WTC11 (cell line): ENCODE measurements around the gene MCRS1. TPM values are rescaled to one million over a fixed set of nuclear protein-coding genes. Genes with fewer than 3 reads are reported as not detected.

Source experiments
- ATAC-seq: fragments of 200-7000 bp; cut with Tn5 transposase; 2 replicates; pipeline ENCODE4 v1.10.0; 2021; ENCODE audit warnings: mild to moderate bottlenecking, moderate library complexity
- CTCF ChIA-PET: fragments of 300-600 bp; sonication (Branson Sonifier 250); formaldehyde crosslinking; loops from one replicate; lab custom pipeline; 2021; ENCODE audit warnings: antibody characterized with exemption; lab: Charles Lee
- POLR2A ChIA-PET: fragments of 350-600 bp; sonication (Branson Sonifier 250); formaldehyde crosslinking; loops from one replicate; lab custom pipeline; 2021; ENCODE audit warnings: antibody characterized with exemption; lab: Charles Lee
- DNase-seq: peaks from one replicate; pipeline ENCODE4 v3.0.0; 2021; ENCODE audit warnings: low spot score
- H3K27ac Mint-ChIP-seq: 2 replicates; pipeline ENCODE4 v1.8.0; 2021; ENCODE audit warnings: mixed read lengths
- H3K27me3 Mint-ChIP-seq: 2 replicates; pipeline ENCODE4 v1.8.0; 2021; ENCODE audit warnings: low read depth, mild to moderate bottlenecking, moderate library complexity, mixed read lengths
- H3K36me3 Mint-ChIP-seq: 2 replicates; pipeline ENCODE4 v1.8.0; 2021; ENCODE audit warnings: mixed read lengths
- H3K4me1 Mint-ChIP-seq: 2 replicates; pipeline ENCODE4 v1.8.0; 2022; ENCODE audit warnings: mixed read lengths
- H3K4me3 Mint-ChIP-seq: 2 replicates; pipeline ENCODE4 v1.8.0; 2021; ENCODE audit warnings: mild to moderate bottlenecking, moderate library complexity, mixed read lengths
- H3K9me3 Mint-ChIP-seq: 2 replicates; pipeline ENCODE4 v1.8.0; 2021; ENCODE audit warnings: mixed read lengths
- E2F4 ChIP-seq: sonication (generic); formaldehyde crosslinking; IDR thresholded peaks from 2 replicates; pipeline ENCODE4 v1.8.1; 2022; ENCODE audit warnings: low read depth, mild to moderate bottlenecking, moderate library complexity, missing genetic modification reagents, borderline replicate concordance
- FOXP1 ChIP-seq: sonication (generic); formaldehyde crosslinking; IDR thresholded peaks from 2 replicates; pipeline ENCODE4 v1.8.0; 2022; ENCODE audit warnings: missing genetic modification reagents, mild to moderate bottlenecking, moderate library complexity, borderline replicate concordance
- GABPB1 ChIP-seq: sonication (generic); formaldehyde crosslinking; IDR thresholded peaks from 2 replicates; pipeline ENCODE4 v1.8.1; 2023; ENCODE audit warnings: mild to moderate bottlenecking, missing genetic modification reagents
- GRHL2 ChIP-seq: fragments of 250-450 bp; sonication (Bioruptor Pico); IDR thresholded peaks from 2 replicates; pipeline ENCODE4 v1.8.0; 2022; ENCODE audit warnings: mild to moderate bottlenecking, moderate library complexity; ENCODE audit not compliant: insufficient replicate concordance, severe bottlenecking
- HMGXB4 ChIP-seq: sonication (generic); formaldehyde crosslinking; IDR thresholded peaks from 2 replicates; pipeline ENCODE4 v1.8.1; 2023; ENCODE audit warnings: mild to moderate bottlenecking, moderate library complexity, missing genetic modification reagents
- JAZF1 ChIP-seq: fragments of 250-450 bp; sonication (Bioruptor Pico); IDR thresholded peaks from 2 replicates; pipeline ENCODE4 v1.9.0; 2021; ENCODE audit warnings: moderate library complexity, mild to moderate bottlenecking, inconsistent platforms
- KAT7 ChIP-seq: sonication (generic); formaldehyde crosslinking; IDR thresholded peaks from 2 replicates; pipeline ENCODE4 v1.8.1; 2023; ENCODE audit warnings: missing genetic modification reagents, mild to moderate bottlenecking, borderline replicate concordance
- MXD4 ChIP-seq: fragments of 250-450 bp; sonication (Bioruptor Pico); IDR thresholded peaks from 2 replicates; pipeline ENCODE4 v1.8.0; 2021; ENCODE audit warnings: mild to moderate bottlenecking, moderate library complexity, borderline replicate concordance
- NFATC4 ChIP-seq: fragments of 250-450 bp; sonication (Bioruptor Pico); IDR thresholded peaks from 2 replicates; pipeline ENCODE4 v1.9.0; 2021; ENCODE audit warnings: mild to moderate bottlenecking
- SMAD4 ChIP-seq: sonication (generic); formaldehyde crosslinking; IDR thresholded peaks from 2 replicates; pipeline ENCODE4 v1.8.0; 2022; ENCODE audit warnings: mild to moderate bottlenecking, missing genetic modification reagents
- SOX15 ChIP-seq: fragments of 250-450 bp; sonication (Bioruptor Pico); IDR thresholded peaks from 2 replicates; pipeline ENCODE4 v1.9.0; 2021; ENCODE audit warnings: mild to moderate bottlenecking
- STAT6 ChIP-seq: sonication (generic); formaldehyde crosslinking; conservative IDR thresholded peaks from 2 replicates; pipeline ENCODE4 v1.8.1; 2023; ENCODE audit warnings: mild to moderate bottlenecking, low read depth, missing genetic modification reagents, moderate library complexity
- TEAD1 ChIP-seq: sonication (generic); formaldehyde crosslinking; IDR thresholded peaks from 2 replicates; pipeline ENCODE4 v1.8.0; 2022; ENCODE audit warnings: mild to moderate bottlenecking, missing genetic modification reagents
- ZNF232 ChIP-seq: sonication (generic); formaldehyde crosslinking; IDR thresholded peaks from 2 replicates; pipeline ENCODE4 v1.8.0; 2022; ENCODE audit warnings: mild to moderate bottlenecking, missing genetic modification reagents
- ZNF263 ChIP-seq: sonication (generic); formaldehyde crosslinking; IDR thresholded peaks from 2 replicates; pipeline ENCODE4 v1.8.1; 2022; ENCODE audit warnings: low read depth, mild to moderate bottlenecking, moderate library complexity, missing genetic modification reagents
- ZNF317 ChIP-seq: sonication (generic); formaldehyde crosslinking; IDR thresholded peaks from 2 replicates; pipeline ENCODE4 v1.8.1; 2023; ENCODE audit warnings: low read depth, mild to moderate bottlenecking, moderate library complexity, missing genetic modification reagents, borderline replicate concordance
- total RNA-seq: library from RNA; stranded (reverse); gene quantifications from 3 replicates; pipeline ENCODE4 v1.2.3, GENCODE V29; 2021
- TF ChIP-seq, protein P1 (sequence below): fragments of 250-450 bp; sonication (Bioruptor Pico); IDR thresholded peaks from 2 replicates; pipeline ENCODE4 v2.1.2; 2022; ENCODE audit warnings: mild to moderate bottlenecking, moderate library complexity
- TF ChIP-seq, protein P2 (sequence below): sonication (generic); formaldehyde crosslinking; conservative IDR thresholded peaks from 2 replicates; pipeline ENCODE4 v1.8.1; 2022; ENCODE audit warnings: mild to moderate bottlenecking, missing genetic modification reagents

Gene MCRS1
- total RNA-seq, 1 experiment from 2014 or later = 105 TPM

DNA sequence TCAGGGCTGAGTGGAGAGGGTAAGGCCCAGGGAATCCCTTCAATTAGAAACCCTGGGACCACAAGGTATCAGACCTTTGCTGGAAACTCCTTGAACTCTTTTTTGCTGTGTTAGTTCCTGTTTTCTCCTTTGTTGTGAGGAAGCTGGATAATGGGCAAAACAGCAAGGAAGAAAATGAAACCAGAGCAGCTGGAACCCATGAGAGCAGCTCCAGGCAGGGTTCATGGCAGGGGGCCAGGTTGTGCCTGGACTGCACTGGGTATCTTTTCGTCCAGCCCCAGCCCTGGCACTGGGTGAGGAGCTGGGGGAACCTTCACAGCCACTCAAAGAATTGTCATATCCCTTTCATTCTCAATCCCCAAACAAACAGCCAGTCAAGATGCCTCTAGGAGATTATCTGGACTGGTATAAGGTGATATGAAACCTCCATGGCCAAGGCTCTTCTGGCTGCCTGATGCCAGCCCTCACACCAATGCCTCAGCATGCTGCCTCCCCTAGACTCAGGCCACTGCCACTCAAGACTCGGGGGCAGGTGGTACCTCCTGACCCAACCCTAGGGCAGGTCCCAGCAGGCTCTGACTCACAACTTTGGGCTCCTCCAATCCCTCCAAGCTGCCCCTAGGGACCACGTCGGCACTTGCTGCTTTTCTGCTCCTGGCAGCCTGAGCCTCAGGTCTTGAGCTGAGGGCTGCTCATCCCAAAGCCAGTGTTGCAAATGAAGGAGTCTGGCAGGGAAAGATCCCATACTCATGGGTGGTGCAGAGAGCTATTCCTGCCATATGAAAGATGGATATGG, 21.0 kb upstream of the MCRS1 start:
- POLR2A ChIA-PET = no interaction called here
- no peak overlapping the region for H3K4me3 Mint-ChIP-seq
- DNase-seq = no peak
- ATAC-seq = no peak; the same call in 1 of the 2 replicates
- H3K27ac Mint-ChIP-seq = peak overlapping the region; percentile 41; the same call in 1 of the 2 replicates
- CTCF ChIA-PET = interaction anchor here (1.1 to 1.8 kb wide), 3 partner anchors 8 to 241 kb away, joined by 3 to 8 read pairs (median 4); no protein-coding TSS in a partner anchor
- no peaks in the 10 kb centered on the region for H3K4me1 Mint-ChIP-seq
- TF ChIP-seq FOXP1 (CRISPR knock-in tag) (no peak), JAZF1 (CRISPR knock-in tag) (no peak), KAT7 (CRISPR knock-in tag) (no peak)
- peaks cover 12% of the 10 kb centered on the region for H3K36me3 Mint-ChIP-seq
- no peaks in the 10 kb centered on the region for H3K27me3 Mint-ChIP-seq
- H3K9me3 Mint-ChIP-seq = 0 out of 2 replicates have a peak, but pooled peaks cover 4% of the 10 kb centered on the region

DNA sequence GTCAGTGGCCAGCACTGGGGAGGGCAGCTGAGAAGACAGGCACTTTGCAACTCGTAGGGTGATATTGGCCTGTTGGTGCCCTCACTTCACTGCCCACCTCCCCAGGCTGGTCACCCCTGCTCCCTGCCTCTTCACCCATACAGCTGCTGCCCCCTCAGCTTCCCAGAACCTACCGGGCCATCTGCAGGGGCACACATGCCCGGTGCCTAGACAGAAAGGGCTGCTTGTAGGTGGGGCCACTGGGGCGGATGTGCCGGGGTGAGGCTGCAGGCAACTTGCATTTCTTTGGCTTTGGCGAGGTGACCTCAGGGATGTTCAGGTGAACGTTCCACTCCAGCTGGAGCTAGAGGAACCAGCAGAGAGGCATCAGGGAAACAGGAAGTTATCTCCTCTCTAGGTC, 20.3 kb upstream of the MCRS1 start:
- Mint-ChIP-seq H3K4me1 (no peaks in the 10 kb centered on the region), H3K36me3 (peaks cover 12% of the 10 kb centered on the region), H3K27ac (no peak overlapping the region), H3K27me3 (no peaks in the 10 kb centered on the region), H3K4me3 (no peak overlapping the region)
- POLR2A ChIA-PET = no interaction called here
- no peak for ATAC-seq
- CTCF ChIA-PET = interaction anchor here (1.1 to 1.8 kb wide), 3 partner anchors 8 to 241 kb away, joined by 3 to 8 read pairs (median 4); no protein-coding TSS in a partner anchor
- no peak for TF ChIP-seq SOX15 (CRISPR knock-in tag)
- TF ChIP-seq, all 79 proteins: peak for 0
- DNase-seq = no peak
- H3K9me3 Mint-ChIP-seq = 0 out of 2 replicates have a peak, but pooled peaks cover 4% of the 10 kb centered on the region

GRCh38 chr12:49587174-49587908, 19.4 kb upstream of the MCRS1 start:
- no peak for TF ChIP-seq NFATC4 (CRISPR knock-in tag)
- TF ChIP-seq, protein P1, sequence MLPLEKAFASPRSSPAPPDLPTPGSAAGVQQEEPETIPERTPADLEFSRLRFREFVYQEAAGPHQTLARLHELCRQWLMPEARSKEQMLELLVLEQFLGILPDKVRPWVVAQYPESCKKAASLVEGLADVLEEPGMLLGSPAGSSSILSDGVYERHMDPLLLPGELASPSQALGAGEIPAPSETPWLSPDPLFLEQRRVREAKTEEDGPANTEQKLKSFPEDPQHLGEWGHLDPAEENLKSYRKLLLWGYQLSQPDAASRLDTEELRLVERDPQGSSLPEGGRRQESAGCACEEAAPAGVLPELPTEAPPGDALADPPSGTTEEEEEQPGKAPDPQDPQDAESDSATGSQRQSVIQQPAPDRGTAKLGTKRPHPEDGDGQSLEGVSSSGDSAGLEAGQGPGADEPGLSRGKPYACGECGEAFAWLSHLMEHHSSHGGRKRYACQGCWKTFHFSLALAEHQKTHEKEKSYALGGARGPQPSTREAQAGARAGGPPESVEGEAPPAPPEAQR (CRISPR knock-in tag) = no peak
- TF ChIP-seq GRHL2 (CRISPR knock-in tag) = no peak
- TF ChIP-seq, protein P2, sequence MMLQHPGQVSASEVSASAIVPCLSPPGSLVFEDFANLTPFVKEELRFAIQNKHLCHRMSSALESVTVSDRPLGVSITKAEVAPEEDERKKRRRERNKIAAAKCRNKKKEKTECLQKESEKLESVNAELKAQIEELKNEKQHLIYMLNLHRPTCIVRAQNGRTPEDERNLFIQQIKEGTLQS = no peak
- TF ChIP-seq ZNF317 = no peak
- no peak for TF ChIP-seq MXD4 (CRISPR knock-in tag)
- no peak for TF ChIP-seq ZNF232 (CRISPR knock-in tag)
- TF ChIP-seq HMGXB4 (CRISPR knock-in tag) = no peak
- TF ChIP-seq SMAD4 (CRISPR knock-in tag) = no peak
- no peak for TF ChIP-seq E2F4 (CRISPR knock-in tag)
- TF ChIP-seq STAT6 (CRISPR knock-in tag) = no peak
- no peak for TF ChIP-seq ZNF263
- no peak for TF ChIP-seq FOXP1 (CRISPR knock-in tag)
- TF ChIP-seq GABPB1 (CRISPR knock-in tag) = no peak
- no peak for TF ChIP-seq TEAD1 (CRISPR knock-in tag)
- H3K27me3 Mint-ChIP-seq = no peaks in the 10 kb centered on the region
- ChIA-PET POLR2A (no interaction called here), CTCF (interaction anchor here (0.9 to 3.5 kb wide), 2 partner anchors 36 to 191 kb away, joined by 3 to 11 read pairs; partner anchors contain the start of gene PRPF40B)
- ATAC-seq (no peak), DNase-seq (no peak)
- no peaks in the 10 kb centered on the region for H3K4me1 Mint-ChIP-seq
- H3K27ac Mint-ChIP-seq = no peak overlapping the region
- H3K4me3 Mint-ChIP-seq = no peak overlapping the region
- H3K9me3 Mint-ChIP-seq = no peaks in the 10 kb centered on the region
- peaks cover 8% of the 10 kb centered on the region for H3K36me3 Mint-ChIP-seq
